MM.1S (cell line): Measurements from ENCODE around the gene MFSD6L.

ENCODE experiments used
- DNase-seq: peaks from one replicate; pipeline ENCODE4 v3.0.0-alpha.2; 2015
- H2AFZ ChIP-seq: fragments of 300-600 bp; sonication (generic); 2 replicates; pipeline ENCODE4 v1.6.0; 2016; ENCODE audit warnings: antibody characterized with exemption, low read length
- H3F3A ChIP-seq: fragments of 300-600 bp; sonication (generic); 2 replicates; pipeline ENCODE4 v1.6.1; 2016; ENCODE audit warnings: mild to moderate bottlenecking, antibody characterized with exemption, low read length, moderate library complexity, mixed read lengths; ENCODE audit not compliant: insufficient read depth
- H3K27ac ChIP-seq: fragments of 300-600 bp; sonication (generic); 2 replicates; pipeline ENCODE4 v1.5.1; 2016; ENCODE audit warnings: mild to moderate bottlenecking, low read length
- H3K27me3 ChIP-seq: fragments of 300-600 bp; sonication (generic); replicated peaks from 2 replicates; pipeline ENCODE4 v1.6.0; 2016; ENCODE audit warnings: low read length; ENCODE audit not compliant: insufficient read depth
- H3K36me3 ChIP-seq: fragments of 300-600 bp; sonication (generic); replicated peaks from 2 replicates; pipeline ENCODE4 v1.6.1; 2016; ENCODE audit warnings: mild to moderate bottlenecking, low read length, mixed read lengths; ENCODE audit not compliant: insufficient read depth
- H3K4me1 ChIP-seq: fragments of 300-600 bp; sonication (generic); 2 replicates; pipeline ENCODE4 v1.6.1; 2016; ENCODE audit warnings: low read length, mixed read lengths
- H3K4me2 ChIP-seq: fragments of 300-600 bp; sonication (generic); 2 replicates; pipeline ENCODE4 v1.6.0; 2016; ENCODE audit warnings: low read depth, low read length
- H3K4me3 ChIP-seq: fragments of 300-600 bp; sonication (generic); 2 replicates; pipeline ENCODE4 v1.5.1; 2016; ENCODE audit warnings: low read length, mixed read lengths
- H3K79me2 ChIP-seq: fragments of 300-600 bp; sonication (generic); 2 replicates; pipeline ENCODE4 v1.6.1; 2016; ENCODE audit warnings: mixed run types, low read length, mixed read lengths
- H3K9ac ChIP-seq: fragments of 300-600 bp; sonication (generic); 2 replicates; pipeline ENCODE4 v1.6.1; 2016; ENCODE audit warnings: low read length, mixed read lengths
- H3K9me2 ChIP-seq: fragments of 300-600 bp; sonication (generic); replicated peaks from 2 replicates; pipeline ENCODE4 v1.6.1; 2016; ENCODE audit warnings: mild to moderate bottlenecking, low read length, mixed read lengths; ENCODE audit not compliant: insufficient read depth
- H3K9me3 ChIP-seq: fragments of 300-600 bp; sonication (generic); replicated peaks from 2 replicates; pipeline ENCODE4 v1.6.1; 2016; ENCODE audit warnings: mild to moderate bottlenecking, low read length, mixed read lengths; ENCODE audit not compliant: insufficient read depth
- H4K20me1 ChIP-seq: fragments of 300-600 bp; sonication (generic); 2 replicates; pipeline ENCODE4 v1.6.1; 2016; ENCODE audit warnings: mild to moderate bottlenecking, low read length, moderate library complexity, mixed read lengths; ENCODE audit not compliant: insufficient read depth
- CTCF ChIP-seq: fragments of 300-600 bp; sonication (generic); IDR thresholded peaks from 2 replicates; pipeline ENCODE4 v1.5.1; 2016; ENCODE audit warnings: antibody characterized with exemption, low read length, mixed read lengths
- EZH2 ChIP-seq: fragments of 300-600 bp; sonication (generic); optimal IDR thresholded peaks from 2 replicates; pipeline ENCODE3; 2017; ENCODE audit warnings: low read depth, mild to moderate bottlenecking, antibody characterized with exemption, low read length, mixed read lengths
- EZH2phosphoT487 ChIP-seq: fragments of 300-600 bp; sonication (generic); IDR thresholded peaks from 2 replicates; pipeline ENCODE4 v1.6.1; 2018; ENCODE audit warnings: antibody characterized with exemption, low read length

Gene MFSD6L

GRCh38 chr17:8803531-8804420, 4.6 kb upstream of the MFSD6L start:
- Histone ChIP-seq H2AFZ (no peak overlapping the region), H3K9ac (no peak overlapping the region), H3K27me3 (no peaks in the 10 kb centered on the region), H3K9me2 (no peaks in the 10 kb centered on the region), H3K79me2 (no peaks in the 10 kb centered on the region), H3K36me3 (no peaks in the 10 kb centered on the region), H4K20me1 (no peaks in the 10 kb centered on the region), H3K9me3 (no peaks in the 10 kb centered on the region), H3K4me3 (no peak overlapping the region), H3K27ac (no peak overlapping the region), H3K4me2 (no peak overlapping the region), H3K4me1 (peaks cover 20% of the 10 kb centered on the region), H3F3A (peaks cover 16% of the 10 kb centered on the region)
- TF ChIP-seq EZH2 (no peak), CTCF (no peak), EZH2phosphoT487 (no peak)
- no peak for DNase-seq

- no peaks in the 10 kb centered on the region for H3K9me3 ChIP-seq
- no peaks in the 10 kb centered on the region for H4K20me1 ChIP-seq
- H2AFZ ChIP-seq, result no peak overlapping the region
- no peak for DNase-seq
- no peak for TF ChIP-seq EZH2
- TF ChIP-seq EZH2phosphoT487, result no peak
- TF ChIP-seq CTCF, result no peak
- H3K79me2 ChIP-seq, result no peaks in the 10 kb centered on the region
- H3K9ac ChIP-seq, result no peak overlapping the region
- no peak overlapping the region for H3K4me2 ChIP-seq
- H3F3A ChIP-seq, result 0 out of 2 replicates have a peak, but pooled peaks cover 3% of the 10 kb centered on the region
- H3K36me3 ChIP-seq, result no peaks in the 10 kb centered on the region
- no peaks in the 10 kb centered on the region for H3K27me3 ChIP-seq
- no peak overlapping the region for H3K4me3 ChIP-seq
- no peak overlapping the region for H3K27ac ChIP-seq
- H3K4me1 ChIP-seq, result peaks cover 5% of the 10 kb centered on the region
- H3K9me2 ChIP-seq, result no peaks in the 10 kb centered on the region
These were observed 2.1 kb upstream of the MFSD6L start for GRCh38 chr17:8801135-8801840.

GRCh38 chr17:8800656-8801055, 1.5 kb upstream of the MFSD6L start:
- DNase-seq, result no peak
- TF ChIP-seq EZH2phosphoT487 (no peak), CTCF (no peak), EZH2 (no peak)
- H3K9me3 ChIP-seq, result no peaks in the 10 kb centered on the region
- H3K4me1 ChIP-seq, result no peaks in the 10 kb centered on the region
- no peak overlapping the region for H3K27ac ChIP-seq
- H4K20me1 ChIP-seq, result no peaks in the 10 kb centered on the region
- H3K79me2 ChIP-seq, result no peaks in the 10 kb centered on the region
- H2AFZ ChIP-seq, result no peak overlapping the region
- no peaks in the 10 kb centered on the region for H3K27me3 ChIP-seq
- no peak overlapping the region for H3K9ac ChIP-seq
- H3K36me3 ChIP-seq, result no peaks in the 10 kb centered on the region
- no peak overlapping the region for H3K4me2 ChIP-seq
- no peaks in the 10 kb centered on the region for H3K9me2 ChIP-seq
- no peak overlapping the region for H3K4me3 ChIP-seq
- H3F3A ChIP-seq, result no peaks in the 10 kb centered on the region
